ENCODE results near the gene SYNDIG1.

Gene SYNDIG1

GRCh38 chr20:24580855-24581254 is 111.4 kb downstream of the SYNDIG1 start:
- TF ChIP-seq CTCF (IDR thresholded peaks at IDR 0.05; ENCODE audit: control insufficient read depth, extremely low read depth, insufficient read depth) = no peak
- no peak overlapping the region for H3K4me3 ChIP-seq (ENCODE audit: low read depth, low read length)
- DNase-seq (ENCODE audit: low read depth) = no peak

GRCh38 chr20:24581443-24582170 is 112.2 kb downstream of the SYNDIG1 start:
- DNase-seq (ENCODE audit: low read depth) = no peak
- TF ChIP-seq CTCF (IDR thresholded peaks at IDR 0.05; ENCODE audit: control insufficient read depth, extremely low read depth, insufficient read depth) = no peak

GRCh38 chr20:24582373-24583168 is 113.1 kb downstream of the SYNDIG1 start:
- no peak for DNase-seq (ENCODE audit: low read depth)
- H3K4me3 ChIP-seq (ENCODE audit: low read depth, low read length) = no peak overlapping the region
- no peak for TF ChIP-seq CTCF (IDR thresholded peaks at IDR 0.05; ENCODE audit: control insufficient read depth, extremely low read depth, insufficient read depth)

More at GRCh38 chr20:24581443-24582170, 112.2 kb downstream of the SYNDIG1 start:
- H3K4me3 ChIP-seq (ENCODE audit: low read depth, low read length) = no peak overlapping the region

- TF ChIP-seq CTCF (IDR thresholded peaks at IDR 0.05; ENCODE audit: control insufficient read depth, extremely low read depth, insufficient read depth) = no peak
- no peak for DNase-seq (ENCODE audit: low read depth)
- no peak overlapping the region for H3K4me3 ChIP-seq (ENCODE audit: low read depth, low read length)
Observed at GRCh38 chr20:24583169-24583792, 113.9 kb downstream of the SYNDIG1 start.

- DNase-seq (ENCODE audit: low read depth) = no peak
- no peak for TF ChIP-seq CTCF (IDR thresholded peaks at IDR 0.05; ENCODE audit: control insufficient read depth, extremely low read depth, insufficient read depth)
- no peak overlapping the region for H3K4me3 ChIP-seq (ENCODE audit: low read depth, low read length)
Observed at GRCh38 chr20:24584078-24584477, 114.6 kb downstream of the SYNDIG1 start.

- no peak for DNase-seq (ENCODE audit: low read depth)
- TF ChIP-seq CTCF (IDR thresholded peaks at IDR 0.05; ENCODE audit: control insufficient read depth, extremely low read depth, insufficient read depth) = no peak
- no peak overlapping the region for H3K4me3 ChIP-seq (ENCODE audit: low read depth, low read length)
Observed at GRCh38 chr20:24584538-24585356, 115.3 kb downstream of the SYNDIG1 start.
